PFSK-1 (cell line): ENCODE results near the gene ZCCHC8.

Experiments
- POLR2AphosphoS5 ChIP-seq: IDR thresholded peaks from 2 replicates; pipeline ENCODE4 v1.6.1; 2012; ENCODE audit warnings: low read depth, mild to moderate bottlenecking, control low read depth, low read length, moderate library complexity
- SIN3A ChIP-seq: IDR thresholded peaks from 2 replicates; pipeline ENCODE4 v1.6.1; 2012; ENCODE audit warnings: mild to moderate bottlenecking, low read length, moderate library complexity, borderline replicate concordance; ENCODE audit not compliant: insufficient read depth
- TAF1 ChIP-seq: IDR thresholded peaks from 2 replicates; pipeline ENCODE4 v1.6.1; 2012; ENCODE audit warnings: low read length, control low read depth, borderline replicate concordance; ENCODE audit not compliant: insufficient read depth
- TF ChIP-seq, protein P1 (sequence below), 2 experiments: IDR thresholded peaks; 2 replicates each; pipeline versions ENCODE4 v1.6.1 to v1.8.0; 2011 to 2012; ENCODE audit warnings: low read depth in 2 of 2, low read length in 2 of 2, control low read depth in 1 of 2, inconsistent platforms in 1 of 2, mild to moderate bottlenecking in 1 of 2, moderate library complexity in 1 of 2; ENCODE audit not compliant: insufficient read depth in 1 of 2

- TF ChIP-seq TAF1 (no peak), POLR2AphosphoS5 (no peak), SIN3A (no peak)
- TF ChIP-seq, protein P1, sequence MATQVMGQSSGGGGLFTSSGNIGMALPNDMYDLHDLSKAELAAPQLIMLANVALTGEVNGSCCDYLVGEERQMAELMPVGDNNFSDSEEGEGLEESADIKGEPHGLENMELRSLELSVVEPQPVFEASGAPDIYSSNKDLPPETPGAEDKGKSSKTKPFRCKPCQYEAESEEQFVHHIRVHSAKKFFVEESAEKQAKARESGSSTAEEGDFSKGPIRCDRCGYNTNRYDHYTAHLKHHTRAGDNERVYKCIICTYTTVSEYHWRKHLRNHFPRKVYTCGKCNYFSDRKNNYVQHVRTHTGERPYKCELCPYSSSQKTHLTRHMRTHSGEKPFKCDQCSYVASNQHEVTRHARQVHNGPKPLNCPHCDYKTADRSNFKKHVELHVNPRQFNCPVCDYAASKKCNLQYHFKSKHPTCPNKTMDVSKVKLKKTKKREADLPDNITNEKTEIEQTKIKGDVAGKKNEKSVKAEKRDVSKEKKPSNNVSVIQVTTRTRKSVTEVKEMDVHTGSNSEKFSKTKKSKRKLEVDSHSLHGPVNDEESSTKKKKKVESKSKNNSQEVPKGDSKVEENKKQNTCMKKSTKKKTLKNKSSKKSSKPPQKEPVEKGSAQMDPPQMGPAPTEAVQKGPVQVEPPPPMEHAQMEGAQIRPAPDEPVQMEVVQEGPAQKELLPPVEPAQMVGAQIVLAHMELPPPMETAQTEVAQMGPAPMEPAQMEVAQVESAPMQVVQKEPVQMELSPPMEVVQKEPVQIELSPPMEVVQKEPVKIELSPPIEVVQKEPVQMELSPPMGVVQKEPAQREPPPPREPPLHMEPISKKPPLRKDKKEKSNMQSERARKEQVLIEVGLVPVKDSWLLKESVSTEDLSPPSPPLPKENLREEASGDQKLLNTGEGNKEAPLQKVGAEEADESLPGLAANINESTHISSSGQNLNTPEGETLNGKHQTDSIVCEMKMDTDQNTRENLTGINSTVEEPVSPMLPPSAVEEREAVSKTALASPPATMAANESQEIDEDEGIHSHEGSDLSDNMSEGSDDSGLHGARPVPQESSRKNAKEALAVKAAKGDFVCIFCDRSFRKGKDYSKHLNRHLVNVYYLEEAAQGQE (IDR thresholded peaks at IDR 0.05; ENCODE audit: insufficient read depth in 1 of 2, low read depth in 2 of 2, low read length in 2 of 2): no peak
These were observed 43.8 kb upstream of the ZCCHC8 start for GRCh38 chr12:122544537-122544936.
